RWPE2 (cell line): ENCODE measurements around the gene IP6K3.

Experiments
- ATAC-seq: fragments of 200-7000 bp; cut with Tn5 transposase; 3 replicates; pipeline ENCODE4 v1.9.1; 2021; ENCODE audit warnings: low read depth
- DNase-seq: peaks from one replicate; pipeline ENCODE4 v3.0.0-alpha.2; 2020; ENCODE audit warnings: low spot score
- H3K27ac ChIP-seq: fragments of 450-650 bp; 2 replicates; pipeline ENCODE4 v1.5.1; 2017; ENCODE audit warnings: mild to moderate bottlenecking; ENCODE audit not compliant: poor library complexity, severe bottlenecking
- H3K27me3 ChIP-seq: fragments of 250-450 bp; sonication (Bioruptor Pico); 2 replicates; pipeline ENCODE4 v1.5.1; 2021; ENCODE audit warnings: mild to moderate bottlenecking, moderate library complexity; ENCODE audit not compliant: insufficient read depth, poor library complexity, severe bottlenecking
- H3K36me3 ChIP-seq: fragments of 250-450 bp; sonication (Bioruptor Pico); 2 replicates; pipeline ENCODE4 v1.5.1; 2020; ENCODE audit warnings: low read depth, mild to moderate bottlenecking, moderate library complexity
- H3K4me1 ChIP-seq: fragments of 250-450 bp; sonication (Bioruptor Pico); 2 replicates; pipeline ENCODE4 v1.5.1; 2021; ENCODE audit warnings: mild to moderate bottlenecking, moderate library complexity; ENCODE audit not compliant: insufficient read depth, poor library complexity, severe bottlenecking
- H3K4me3 ChIP-seq: fragments of 250-450 bp; sonication (Bioruptor Pico); 2 replicates; pipeline ENCODE4 v1.5.1; 2021; ENCODE audit warnings: mild to moderate bottlenecking, moderate library complexity; ENCODE audit not compliant: severe bottlenecking
- H3K9me3 ChIP-seq: fragments of 250-450 bp; sonication (Bioruptor Pico); 2 replicates; pipeline ENCODE4 v1.5.1; 2021; ENCODE audit warnings: mild to moderate bottlenecking, moderate library complexity; ENCODE audit not compliant: severe bottlenecking
- CTCF ChIP-seq: fragments of 450-650 bp; IDR thresholded peaks from one replicate; pipeline ENCODE4 v1.5.1; 2017; ENCODE audit warnings: mild to moderate bottlenecking, moderate library complexity; ENCODE audit not compliant: poor library complexity, severe bottlenecking

The IP6K3 gene

GRCh38 chr6:33774774-33775173 is 28.1 kb upstream of the IP6K3 start:
- no peaks in the 10 kb centered on the region for H3K27me3 ChIP-seq
- no peak overlapping the region for H3K27ac ChIP-seq
- DNase-seq (no peak), ATAC-seq (no peak)
- no peaks in the 10 kb centered on the region for H3K9me3 ChIP-seq
- H3K4me1 ChIP-seq, result peaks cover 24% of the 10 kb centered on the region
- H3K36me3 ChIP-seq, result peaks cover 70% of the 10 kb centered on the region
- no peak overlapping the region for H3K4me3 ChIP-seq
- TF ChIP-seq CTCF, result no peak

- TF ChIP-seq CTCF, result no peak
- peaks cover 52% of the 10 kb centered on the region for H3K36me3 ChIP-seq
- H3K4me3 ChIP-seq, result no peak overlapping the region
- no peaks in the 10 kb centered on the region for H3K9me3 ChIP-seq
- no peak for DNase-seq
- peak overlapping the region; percentile 81 for H3K27ac ChIP-seq
- ATAC-seq, result peak; percentile 3
- no peaks in the 10 kb centered on the region for H3K27me3 ChIP-seq
- H3K4me1 ChIP-seq, result peaks cover 24% of the 10 kb centered on the region
Measured at GRCh38 chr6:33772902-33773472, 26.3 kb upstream of the IP6K3 start.

GRCh38 chr6:33772082-33772830 is 25.6 kb upstream of the IP6K3 start:
- DNase-seq (no peak), ATAC-seq (peak; percentile 43)
- no peak overlapping the region for H3K4me3 ChIP-seq
- H3K27me3 ChIP-seq, result no peaks in the 10 kb centered on the region
- peaks cover 24% of the 10 kb centered on the region for H3K4me1 ChIP-seq
- peak overlapping the region; percentile 81 for H3K27ac ChIP-seq
- no peaks in the 10 kb centered on the region for H3K9me3 ChIP-seq
- peaks cover 44% of the 10 kb centered on the region for H3K36me3 ChIP-seq
- TF ChIP-seq CTCF, result no peak

- Histone ChIP-seq H3K27ac (peak overlapping the region; percentile 81), H3K9me3 (no peaks in the 10 kb centered on the region), H3K4me1 (peaks cover 24% of the 10 kb centered on the region), H3K36me3 (peaks cover 36% of the 10 kb centered on the region), H3K27me3 (no peaks in the 10 kb centered on the region), H3K4me3 (no peak overlapping the region)
- peak; percentile 75 for ATAC-seq
- TF ChIP-seq CTCF, result peak; percentile 97
- DNase-seq, result no peak
Measured at GRCh38 chr6:33771146-33772081, 24.7 kb upstream of the IP6K3 start.
